HPDE6-E6E7 (cell line): ENCODE results near the gene ACBD3.

Experiments
- DNase-seq: peaks from one replicate; pipeline ENCODE4 v3.0.0; 2011; ENCODE audit warnings: missing footprints; ENCODE audit errors: extremely low spot score

Gene ACBD3

DNA sequence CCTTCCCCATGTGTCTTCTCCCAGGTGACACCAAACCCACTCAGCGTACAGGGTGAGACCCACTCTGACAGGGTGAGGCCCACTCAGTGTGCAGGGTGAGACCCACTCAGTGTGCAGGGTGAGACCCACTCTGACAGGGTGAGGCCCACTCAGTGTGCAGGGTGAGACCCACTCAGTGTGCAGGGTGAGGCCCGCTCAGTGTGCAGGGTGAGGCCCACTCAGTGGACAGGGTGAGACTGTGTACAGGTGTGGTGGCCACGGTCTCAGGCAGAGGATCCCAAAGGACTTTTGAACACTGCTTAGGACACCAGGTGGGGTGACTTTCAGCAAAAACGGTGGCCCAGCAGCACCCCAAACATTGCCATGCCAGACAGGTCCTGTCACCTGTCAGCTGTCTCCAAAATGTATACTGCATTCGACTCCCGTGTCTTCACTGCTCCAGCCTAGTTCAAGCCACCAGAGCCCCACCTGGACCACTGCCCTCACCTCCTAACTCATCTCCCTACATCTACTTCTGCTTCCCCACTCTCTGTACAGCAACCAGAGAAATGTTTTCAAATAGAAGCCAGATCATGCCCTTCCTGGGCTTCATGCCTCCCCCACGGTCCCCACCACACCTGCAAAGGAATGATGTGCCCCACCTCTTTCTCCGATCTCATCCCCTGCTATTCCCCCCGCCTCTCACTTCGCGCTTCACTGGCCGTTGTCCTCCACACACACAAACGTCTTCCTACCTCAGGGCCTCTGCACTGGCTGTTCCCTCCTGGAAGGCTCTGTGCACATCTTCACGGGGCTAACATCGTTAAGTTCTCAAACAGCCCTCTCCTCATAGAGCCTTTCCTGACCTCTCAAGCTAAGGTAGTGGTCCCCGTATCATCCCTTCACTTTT lies 52.1 kb downstream of the ACBD3 start:
- DNase-seq, result no peak

DNA sequence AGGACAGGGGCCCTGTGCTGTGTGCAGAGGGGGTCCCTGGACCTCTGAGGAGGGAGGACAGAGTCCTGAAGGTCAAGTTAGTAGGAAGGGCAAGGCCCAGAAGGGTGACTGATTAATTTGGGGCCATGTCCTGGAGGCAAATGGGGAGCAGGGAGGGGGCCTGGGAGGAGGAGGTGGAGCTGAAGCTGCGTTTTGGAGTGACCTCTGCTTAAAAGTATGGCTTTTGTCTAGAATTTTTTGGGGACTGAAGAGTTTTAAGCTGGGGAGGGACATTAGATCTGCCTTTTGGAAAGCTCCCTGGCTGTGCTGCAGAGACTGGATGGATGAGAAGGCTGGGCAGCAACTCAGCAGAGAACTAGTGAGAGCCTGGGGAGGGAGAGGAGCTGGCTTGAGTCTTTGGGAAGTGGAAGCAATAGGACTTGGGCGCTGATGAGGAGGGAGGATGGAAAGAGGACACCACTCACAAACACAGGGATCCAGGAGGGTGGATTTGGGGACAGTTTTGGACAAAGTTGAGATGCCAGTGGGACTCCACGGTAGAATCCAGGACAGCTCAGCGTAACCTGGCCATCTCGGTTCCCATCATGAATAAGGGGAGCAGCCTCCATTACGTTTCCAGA lies 52.9 kb downstream of the ACBD3 start:
- no peak for DNase-seq

DNA sequence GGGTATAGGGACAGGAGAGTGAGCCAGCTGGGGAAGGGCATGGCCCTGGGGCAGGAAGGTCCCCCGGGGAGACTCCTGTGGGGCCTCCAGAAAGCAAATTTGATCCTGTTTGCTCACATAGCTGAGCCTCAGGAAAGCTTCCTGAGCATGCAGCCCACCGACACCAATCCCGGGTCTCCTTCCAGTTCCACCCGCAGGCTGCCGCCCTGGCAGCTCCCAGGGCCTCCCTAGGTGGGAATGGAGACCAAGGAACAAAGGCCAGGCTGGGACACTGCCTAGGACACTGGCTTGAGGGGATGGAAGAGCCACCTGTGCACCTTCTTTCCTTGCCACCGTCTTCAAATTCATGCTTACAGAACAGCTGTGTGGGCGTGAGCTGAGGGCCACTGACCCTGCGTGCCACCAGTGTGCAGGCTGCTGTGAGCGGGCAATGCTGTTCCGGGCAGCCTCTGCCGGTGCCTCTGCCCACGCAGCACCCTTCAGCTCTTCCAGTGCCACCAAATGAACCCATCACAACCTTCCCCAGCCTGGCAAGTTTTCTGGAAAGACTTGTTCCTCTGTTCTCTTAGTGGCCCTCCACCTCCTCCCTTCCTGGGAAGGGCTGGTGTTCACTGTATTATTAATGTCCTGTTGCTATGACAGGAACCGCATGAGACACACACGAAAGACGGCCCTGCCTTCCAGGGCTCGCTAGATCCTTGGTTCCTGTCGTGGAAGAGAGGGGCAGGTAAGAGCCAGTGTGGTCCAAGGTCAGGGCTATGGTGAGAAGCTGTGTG lies 53.6 kb downstream of the ACBD3 start:
- DNase-seq, result peak; percentile 29

DNA sequence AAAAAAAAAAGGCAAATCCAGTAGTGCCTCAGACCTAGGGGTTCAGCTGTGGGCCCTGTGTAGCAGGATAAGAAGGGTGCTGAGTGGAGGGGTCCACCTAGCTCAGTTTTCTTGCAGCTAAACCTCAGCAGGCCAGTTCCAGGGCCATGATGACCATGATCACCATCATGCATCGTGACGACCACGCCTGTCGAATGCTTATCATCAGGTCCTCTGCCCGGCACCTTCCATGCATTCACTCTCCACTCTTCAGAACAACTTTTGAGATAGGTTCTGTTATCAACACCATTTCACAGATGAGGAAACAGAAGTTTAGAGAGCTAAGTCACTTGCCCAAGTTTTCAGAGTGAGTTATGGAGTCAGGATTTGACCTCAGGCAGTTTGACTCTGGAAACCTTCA lies 54.9 kb downstream of the ACBD3 start:
- no peak for DNase-seq

DNA sequence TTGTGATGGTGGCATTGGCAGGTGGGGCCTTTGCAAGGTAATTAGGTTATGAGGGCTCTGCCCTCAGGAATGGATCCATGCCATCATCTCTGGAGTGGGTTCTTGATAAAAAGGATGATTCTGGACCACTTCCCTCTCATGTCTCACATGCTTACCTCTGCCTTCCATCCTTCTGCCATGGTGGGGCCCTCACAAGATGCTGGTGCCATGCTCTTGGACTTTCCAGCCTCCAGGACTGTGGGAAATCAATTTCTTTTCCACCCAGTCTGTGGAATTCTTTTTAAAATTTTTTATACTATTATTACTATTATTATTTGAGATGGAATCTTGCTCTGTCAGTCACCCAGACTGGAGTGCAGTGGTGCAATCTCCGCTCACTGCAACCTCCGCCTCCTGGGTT lies 57.3 kb downstream of the ACBD3 start:
- no peak for DNase-seq

DNA sequence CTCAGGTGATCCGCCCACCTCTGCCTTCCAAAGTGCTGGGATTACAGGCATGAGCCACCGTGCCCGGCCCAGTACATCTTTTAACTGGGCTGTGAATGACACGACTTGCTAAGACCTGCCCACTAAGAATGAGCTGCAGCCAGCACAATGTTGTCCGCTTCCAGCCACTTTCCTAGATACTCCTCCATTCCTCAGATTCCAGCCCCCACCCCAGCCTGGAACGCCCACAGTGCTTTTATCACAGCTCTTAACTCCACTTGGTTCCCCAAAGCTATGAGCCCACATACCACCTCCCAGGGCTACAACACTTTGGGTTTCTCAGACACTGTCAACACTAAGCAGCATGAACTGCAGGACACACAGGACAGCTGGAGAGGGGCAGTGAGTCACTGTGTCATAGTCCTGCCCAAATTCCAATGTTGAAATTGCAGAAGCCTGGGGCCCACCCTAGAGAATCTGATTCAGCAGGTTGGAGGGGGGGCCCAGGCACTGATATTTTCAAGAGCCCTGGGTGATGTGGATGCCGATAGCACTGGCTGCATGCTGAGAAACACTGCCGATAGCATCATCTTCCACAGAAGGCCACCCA lies 58.0 kb downstream of the ACBD3 start:
- DNase-seq, result no peak

DNA sequence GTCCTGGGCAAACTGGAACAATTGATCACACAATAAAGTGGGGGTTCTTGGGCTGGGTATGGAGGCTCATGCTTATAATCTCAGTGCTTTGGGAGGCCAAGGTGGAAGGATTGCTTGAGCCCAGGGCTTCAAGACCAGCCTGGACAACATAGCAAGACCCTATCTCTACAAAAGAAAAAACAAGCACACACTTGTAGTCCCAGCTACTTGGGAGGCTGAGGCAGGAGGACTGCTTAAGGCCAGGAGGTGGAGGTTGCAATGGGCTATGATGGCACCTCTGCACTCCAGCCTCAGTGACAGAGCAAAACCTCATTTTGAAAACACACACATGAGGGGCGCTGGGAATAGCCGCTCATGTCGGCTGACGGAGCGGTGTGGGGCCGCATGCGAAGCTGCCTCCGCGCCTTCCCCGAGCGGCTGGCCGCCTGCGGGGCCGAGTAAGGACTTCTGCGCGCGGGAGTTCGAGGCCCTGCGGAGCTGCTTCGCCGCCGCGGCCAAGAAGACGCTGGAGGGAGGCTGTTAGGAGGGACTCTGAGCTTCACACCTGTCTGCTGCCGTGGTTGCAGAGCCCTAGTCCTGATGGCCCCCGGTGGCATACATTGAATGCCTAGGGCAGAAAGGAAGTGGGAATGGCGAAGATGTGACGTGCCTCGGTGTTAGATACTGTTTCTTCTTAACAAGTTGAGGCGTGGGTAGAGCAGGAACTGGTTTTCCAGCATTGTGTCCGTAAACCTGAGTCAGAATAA lies 59.5 kb downstream of the ACBD3 start:
- DNase-seq, result no peak

DNA sequence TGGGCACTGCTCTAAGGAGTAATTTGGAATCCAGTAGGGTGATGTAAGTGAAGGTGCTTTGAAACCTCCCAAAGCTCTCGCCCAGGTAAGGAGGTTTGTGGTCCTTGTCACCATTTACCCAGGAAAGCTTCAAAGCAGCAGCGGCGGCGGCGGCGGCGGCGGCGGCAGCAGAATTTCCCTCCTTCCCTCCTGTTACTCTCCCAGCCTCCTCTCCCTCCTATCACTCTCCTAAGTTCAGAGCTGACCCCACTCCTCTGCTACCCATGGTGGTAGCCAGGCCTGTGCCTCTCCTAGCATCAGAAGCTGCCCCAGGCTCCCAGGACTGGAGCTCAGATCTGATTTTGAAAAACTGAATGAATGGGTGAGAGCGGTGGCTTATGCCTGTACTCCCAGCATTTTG lies 60.7 kb downstream of the ACBD3 start:
- DNase-seq, result no peak

DNA sequence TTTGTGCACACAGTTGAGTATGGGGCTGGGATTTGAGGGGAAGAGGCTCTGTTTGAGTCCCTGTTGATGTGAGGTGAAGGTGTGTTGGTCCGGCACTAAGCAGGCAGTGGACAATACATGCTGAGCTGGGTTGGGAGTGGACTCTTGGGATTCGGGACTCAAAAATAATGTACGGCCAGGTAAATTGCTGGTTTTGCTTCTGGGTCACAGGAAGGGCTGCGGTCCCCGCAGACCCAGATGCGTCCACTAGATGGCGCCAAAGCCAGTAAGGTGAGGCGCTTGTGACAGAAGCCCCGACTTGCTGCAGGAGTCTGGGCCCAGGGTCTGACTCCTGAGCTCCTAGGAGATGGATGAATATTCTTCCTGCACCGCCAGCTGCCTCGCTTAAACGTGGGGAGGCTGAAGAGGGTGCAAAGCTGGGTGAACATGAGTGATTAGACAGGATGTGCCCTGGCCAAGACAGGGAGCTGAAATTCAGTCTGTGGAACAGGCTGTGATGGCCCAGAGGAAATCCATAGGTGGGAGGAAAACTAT lies 61.4 kb downstream of the ACBD3 start:
- DNase-seq, result no peak

DNA sequence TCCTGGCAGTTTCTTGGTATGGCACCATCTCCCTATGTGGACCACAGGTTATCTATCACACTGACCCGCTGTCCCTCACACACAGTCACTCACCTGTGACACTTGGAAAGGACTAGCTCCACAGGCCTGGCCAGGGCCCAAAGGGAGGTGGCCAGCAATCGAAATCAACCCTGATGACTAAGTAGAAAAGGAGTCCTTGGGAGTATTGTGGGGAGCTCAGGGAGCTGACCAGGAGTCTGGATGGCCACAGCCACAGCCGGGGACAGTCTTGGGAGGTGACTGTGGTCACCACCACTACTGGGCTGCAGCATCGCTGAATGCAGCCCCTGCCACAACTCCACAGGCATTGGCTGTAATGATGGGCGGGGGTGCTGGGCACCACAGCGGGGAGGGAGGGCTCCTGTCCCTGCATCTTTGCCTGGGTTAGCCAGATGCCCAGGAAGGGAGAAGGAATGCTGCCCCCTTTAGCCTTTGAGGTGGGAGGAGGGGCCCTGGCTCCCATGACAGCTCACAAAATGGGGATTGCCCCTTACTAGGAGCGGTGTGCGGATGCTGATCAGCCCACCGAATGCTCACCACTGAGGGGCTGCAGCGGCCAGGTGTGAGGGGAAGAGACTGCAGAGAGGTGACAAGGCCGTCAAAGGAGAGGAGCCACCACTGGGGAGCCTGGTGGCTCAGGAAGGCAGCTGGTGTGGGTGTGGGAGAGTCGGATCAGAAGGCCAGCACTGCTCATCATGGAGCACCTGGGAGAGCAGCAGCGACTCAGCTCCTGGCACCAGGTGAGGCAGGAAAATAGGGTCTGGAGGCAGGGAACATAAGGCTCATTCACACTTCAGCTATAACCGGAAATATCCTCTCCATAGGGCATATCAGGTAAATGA lies 62.7 kb downstream of the ACBD3 start:
- DNase-seq, result no peak

DNA sequence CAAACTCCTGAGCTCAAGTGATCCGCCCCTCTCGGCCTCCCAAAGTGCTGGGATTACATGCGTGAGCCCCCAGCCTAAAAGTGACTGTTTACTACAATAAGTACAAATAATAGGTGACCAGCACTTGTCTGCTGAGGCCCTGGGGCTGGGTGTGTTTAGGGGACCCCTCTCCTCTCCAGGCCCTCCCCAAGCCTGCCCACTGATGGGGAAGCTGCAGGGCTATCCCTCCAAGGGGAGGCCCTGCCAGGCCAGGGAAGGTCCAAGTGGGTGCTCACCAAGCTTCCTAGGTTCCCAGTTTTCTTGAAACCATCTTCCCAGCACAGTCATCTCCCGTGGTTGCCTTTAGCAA lies 63.4 kb downstream of the ACBD3 start:
- DNase-seq, result no peak

DNA sequence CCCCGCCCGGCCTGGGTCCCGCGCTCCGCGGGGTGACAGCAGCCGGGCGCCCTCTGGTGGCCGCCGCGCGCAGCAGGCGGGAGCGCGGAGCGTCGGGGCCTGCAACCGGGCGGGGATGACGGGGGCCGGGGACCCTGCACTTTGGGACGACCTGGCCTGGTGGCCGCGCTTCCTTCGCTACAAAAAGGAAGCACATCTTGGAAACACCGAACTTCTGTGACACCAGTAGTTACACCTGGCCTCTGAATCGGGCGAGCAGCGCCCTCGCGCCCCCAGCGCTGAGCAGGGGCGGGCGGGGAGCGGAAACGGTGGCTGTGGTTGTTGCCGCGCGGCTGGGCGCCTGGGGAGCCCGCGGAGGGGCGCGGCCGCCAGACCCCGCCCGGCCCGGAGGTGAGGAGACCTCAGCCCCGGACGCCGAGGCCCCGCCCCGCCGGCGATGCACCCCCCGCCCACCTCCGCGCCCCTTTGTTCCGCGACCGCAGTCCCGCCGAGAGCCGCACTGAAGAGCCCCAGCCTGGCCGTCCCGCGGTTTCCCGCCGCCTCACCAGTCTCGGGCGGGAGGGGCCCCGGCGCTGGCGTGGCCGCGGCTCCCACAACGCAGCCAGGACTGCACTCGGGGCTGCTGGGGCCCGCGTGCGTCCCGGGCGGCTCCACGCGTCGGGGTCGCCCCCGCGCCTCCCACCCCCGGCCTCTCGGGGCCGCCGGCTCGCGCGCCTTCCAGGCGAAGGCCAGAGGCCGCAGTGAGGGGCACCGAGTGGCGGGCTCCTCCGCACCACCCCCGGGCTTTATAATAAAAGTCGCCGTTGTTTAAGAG lies 64.7 kb downstream of the ACBD3 start:
- DNase-seq, result no peak

DNA sequence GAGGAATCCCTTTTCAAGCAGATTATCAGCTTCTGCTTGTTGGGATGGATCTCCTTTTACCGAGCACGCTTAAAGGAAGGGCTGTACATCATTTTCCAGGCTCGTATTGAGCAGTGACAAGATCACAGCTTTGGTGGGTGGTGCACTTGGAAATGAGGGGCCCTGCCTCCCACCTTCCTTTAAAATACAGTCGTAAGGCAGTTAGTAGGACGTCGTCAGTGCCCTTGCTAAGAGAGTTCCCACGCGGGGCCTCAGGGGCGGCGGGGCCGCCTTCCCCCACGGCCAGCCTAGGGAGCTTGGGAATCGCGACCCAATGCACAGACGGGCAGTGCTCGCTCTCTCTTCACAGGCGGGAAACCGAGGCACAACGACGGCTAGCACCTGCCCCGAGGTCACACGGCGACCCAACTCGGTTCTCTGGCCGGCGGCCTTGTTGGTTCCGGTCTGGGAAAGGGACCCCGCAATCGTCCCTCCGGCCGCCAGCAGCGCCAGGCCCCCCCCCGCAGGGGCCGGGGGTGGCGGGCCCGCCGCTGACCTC lies 65.4 kb downstream of the ACBD3 start:
- no peak for DNase-seq

DNA sequence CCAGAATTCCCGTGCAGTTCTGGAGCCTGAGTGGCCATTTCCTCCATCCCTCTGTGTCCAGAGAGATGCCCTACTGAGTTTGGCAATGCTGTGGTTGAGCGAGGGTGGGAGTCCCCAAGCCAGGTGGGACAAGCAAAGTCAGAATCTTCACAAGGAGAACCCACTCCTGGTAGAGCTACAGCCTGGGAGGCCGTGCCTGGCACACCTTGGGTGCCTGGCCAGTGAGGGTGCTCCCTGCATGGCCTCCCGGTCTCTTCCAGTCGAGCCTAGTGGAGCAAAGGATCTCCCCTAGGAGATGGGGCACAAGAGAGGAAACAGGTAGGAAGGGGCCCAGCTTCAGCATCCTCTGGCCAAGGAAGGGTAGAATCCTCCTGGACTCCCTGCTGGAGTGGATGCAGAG lies 66.1 kb downstream of the ACBD3 start:
- DNase-seq, result no peak

DNA sequence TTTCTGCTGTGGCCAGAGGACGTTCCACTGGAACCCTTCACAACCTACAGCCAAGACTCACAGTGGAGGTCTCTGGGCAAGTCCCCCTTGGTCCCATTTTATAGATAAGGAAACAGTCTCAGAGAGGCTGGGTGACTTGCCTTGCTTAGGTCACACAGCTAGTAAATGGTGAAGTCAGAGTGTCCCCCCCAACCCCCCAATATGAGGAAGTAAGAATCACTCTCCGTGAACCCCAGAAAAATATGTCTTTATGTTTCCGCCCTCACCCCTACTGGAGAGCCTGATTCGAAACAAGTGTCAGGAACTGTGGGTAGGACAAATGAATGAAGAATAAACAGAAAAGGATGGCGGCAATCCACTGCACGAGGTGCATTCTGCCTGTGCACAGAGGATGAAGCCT lies 67.4 kb downstream of the ACBD3 start:
- DNase-seq, result no peak

DNA sequence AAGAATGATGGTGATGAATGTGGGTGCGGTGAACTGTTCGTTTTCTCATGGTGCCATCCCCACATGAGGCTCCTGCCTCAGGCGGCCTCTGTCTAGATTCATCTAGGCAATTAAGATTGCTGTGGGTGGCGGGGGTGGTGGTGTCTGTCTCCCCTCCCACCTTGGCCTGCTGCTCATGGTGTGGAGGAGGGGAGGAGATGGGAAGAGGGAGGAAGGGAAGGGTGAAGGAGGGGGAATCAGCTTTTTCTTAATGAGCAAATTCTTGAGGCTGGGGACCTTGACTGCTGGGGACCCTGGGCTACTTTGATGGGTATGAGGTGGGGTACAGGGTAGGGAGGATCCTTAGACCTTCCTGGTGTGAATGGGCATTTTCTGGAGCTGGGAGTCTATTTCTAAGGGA lies 68.2 kb downstream of the ACBD3 start:
- DNase-seq, result no peak

DNA sequence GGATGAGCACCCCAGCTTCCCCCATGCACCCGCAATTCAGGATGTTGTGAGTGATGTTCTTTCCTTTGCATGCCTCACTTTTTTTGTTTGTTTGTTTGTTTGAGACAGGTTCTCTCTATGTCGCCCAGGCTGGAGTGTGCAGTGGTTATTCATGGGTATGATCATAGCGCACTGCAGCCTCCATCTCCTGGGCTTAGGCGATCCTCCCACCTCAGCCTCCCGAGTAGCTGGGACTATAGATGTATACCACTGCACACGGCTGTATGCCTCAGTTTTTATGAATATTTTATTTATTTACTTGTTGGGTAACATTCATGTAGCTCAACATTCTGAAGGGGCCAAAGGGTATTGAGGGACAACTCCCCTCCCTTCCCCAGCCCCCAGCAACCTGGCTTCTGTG lies 69.2 kb downstream of the ACBD3 start:
- no peak for DNase-seq

DNA sequence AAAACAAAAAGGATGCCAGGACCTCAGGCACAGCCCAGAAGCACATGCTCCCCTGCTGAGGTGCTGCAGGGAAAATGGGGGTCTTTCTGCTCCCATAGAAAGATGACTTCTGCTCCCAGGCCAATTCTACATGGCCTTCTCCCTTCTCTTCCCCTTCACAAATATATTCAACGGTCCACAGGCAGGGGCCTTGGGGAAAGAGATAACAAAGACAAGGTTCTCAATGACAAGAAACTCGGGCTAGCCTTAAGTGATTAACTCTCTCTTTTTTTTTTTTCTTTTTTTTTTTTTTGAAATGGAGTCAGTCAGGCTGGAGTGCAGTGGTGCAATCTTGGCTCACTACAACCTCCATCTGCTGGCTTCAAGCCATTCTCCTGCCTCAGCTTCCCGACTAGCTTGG lies 69.9 kb downstream of the ACBD3 start:
- DNase-seq, result no peak

DNA sequence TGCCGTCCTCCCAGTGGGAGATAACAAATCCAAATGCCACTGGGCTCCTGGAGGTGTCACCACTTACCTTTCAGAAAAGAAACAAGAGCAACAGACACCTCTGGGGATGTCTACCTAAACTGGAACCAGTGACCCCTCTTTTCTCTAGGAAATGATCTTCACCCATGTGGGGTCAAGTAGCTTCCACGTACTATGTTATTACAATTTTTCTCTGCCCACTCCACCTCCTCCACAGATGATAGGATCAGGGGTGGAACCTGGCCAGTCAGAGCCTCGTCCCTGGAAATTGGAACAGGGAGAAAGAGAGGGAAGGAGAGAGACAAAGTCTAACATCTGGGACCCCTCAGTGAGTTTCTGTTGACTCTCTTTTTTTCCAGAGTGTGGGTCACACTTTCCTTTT lies 73.9 kb downstream of the ACBD3 start:
- no peak for DNase-seq
